ENCODE measurements around the gene MEP1B. TPM values are rescaled to one million over a fixed set of nuclear protein-coding genes. Genes with fewer than 3 reads are reported as not detected.

The MEP1B gene
- polyA plus RNA-seq, 1 experiment = not detected

DNA sequence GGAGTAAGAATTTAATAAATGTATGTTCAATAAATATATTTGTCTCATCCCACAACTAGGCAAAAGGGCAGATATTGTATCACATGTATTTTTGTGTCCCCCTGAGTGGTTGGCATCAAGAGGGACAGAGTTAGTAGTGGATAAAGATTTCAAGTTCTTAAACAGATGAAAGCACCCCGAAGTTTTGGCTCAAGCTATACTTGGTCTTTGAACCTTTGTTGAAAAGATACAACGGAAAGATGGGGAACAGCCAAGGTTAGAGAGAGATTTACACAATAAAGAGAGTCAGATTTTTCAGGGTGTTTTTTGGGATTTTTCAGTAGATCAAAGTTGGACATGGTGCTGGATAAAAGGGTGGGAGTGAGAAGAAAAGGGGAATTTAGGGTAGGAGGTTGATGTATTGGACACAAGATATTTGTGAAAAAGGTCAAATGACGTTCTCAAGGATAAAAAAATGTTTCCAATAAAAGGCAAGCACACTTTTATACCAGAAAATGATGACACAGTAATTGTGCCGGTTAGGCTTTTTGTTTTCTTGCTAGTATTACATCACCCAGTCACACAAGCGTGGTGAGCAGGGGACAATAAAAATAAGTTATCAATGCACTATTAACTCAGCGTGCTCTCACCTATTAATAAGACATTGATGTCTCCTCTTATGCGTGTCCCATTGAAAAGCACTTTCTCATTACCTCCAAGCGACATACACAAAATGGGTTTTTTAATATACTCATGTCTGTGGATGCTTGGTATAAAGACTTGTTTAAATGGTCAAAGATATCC lies 59.5 kb downstream of the MEP1B start:
- POLR2A ChIA-PET = no interaction called here
- H3K36me3 ChIP-seq (ENCODE audit: control insufficient read depth, insufficient read depth, low read length) = no peaks in the 10 kb centered on the region
- CTCF ChIA-PET = interaction anchor here (1.3 kb wide), 2 partner anchors 8 to 12 kb away, joined by 5 read pairs; no protein-coding TSS in a partner anchor
- DNase-seq (ENCODE audit: low read depth) = no peak
- H3K4me3 ChIP-seq (ENCODE audit: low read depth, low read length) = no peak overlapping the region
- no peaks in the 10 kb centered on the region for H3K27me3 ChIP-seq (ENCODE audit: control insufficient read depth, insufficient read depth, low read length)
- TF ChIP-seq, protein P1, sequence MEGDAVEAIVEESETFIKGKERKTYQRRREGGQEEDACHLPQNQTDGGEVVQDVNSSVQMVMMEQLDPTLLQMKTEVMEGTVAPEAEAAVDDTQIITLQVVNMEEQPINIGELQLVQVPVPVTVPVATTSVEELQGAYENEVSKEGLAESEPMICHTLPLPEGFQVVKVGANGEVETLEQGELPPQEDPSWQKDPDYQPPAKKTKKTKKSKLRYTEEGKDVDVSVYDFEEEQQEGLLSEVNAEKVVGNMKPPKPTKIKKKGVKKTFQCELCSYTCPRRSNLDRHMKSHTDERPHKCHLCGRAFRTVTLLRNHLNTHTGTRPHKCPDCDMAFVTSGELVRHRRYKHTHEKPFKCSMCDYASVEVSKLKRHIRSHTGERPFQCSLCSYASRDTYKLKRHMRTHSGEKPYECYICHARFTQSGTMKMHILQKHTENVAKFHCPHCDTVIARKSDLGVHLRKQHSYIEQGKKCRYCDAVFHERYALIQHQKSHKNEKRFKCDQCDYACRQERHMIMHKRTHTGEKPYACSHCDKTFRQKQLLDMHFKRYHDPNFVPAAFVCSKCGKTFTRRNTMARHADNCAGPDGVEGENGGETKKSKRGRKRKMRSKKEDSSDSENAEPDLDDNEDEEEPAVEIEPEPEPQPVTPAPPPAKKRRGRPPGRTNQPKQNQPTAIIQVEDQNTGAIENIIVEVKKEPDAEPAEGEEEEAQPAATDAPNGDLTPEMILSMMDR (IDR thresholded peaks at IDR 0.05; ENCODE audit: insufficient read depth, low read depth, low read length) = no peak

DNA sequence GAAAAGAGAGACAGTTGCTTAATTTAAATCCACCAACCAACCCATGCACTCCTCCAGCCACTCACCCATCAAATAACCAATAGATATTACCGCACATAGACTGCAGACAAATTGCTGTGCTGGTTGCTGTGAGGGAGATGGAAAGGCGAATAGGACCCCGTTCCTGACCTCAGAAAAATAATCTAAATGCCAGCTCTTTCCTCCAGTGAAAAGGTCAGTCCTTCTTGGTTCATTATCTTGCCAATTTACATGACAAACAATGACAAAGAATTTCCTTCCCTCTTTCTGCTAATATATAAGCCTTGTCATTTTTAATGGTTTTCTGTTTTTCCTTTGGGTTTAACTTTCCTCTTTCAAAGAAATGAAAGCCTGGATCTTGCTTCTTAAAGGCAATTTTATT lies 61.6 kb downstream of the MEP1B start:
- DNase-seq (ENCODE audit: low read depth) = no peak
- TF ChIP-seq, protein P1 (IDR thresholded peaks at IDR 0.05; ENCODE audit: insufficient read depth, low read depth, low read length) = no peak
- ChIA-PET POLR2A (no interaction called here), CTCF (interaction anchor here (0.8 kb wide), 1 partner anchor 18 kb away, joined by 3 read pairs; no protein-coding TSS in a partner anchor)
- no peaks in the 10 kb centered on the region for H3K27me3 ChIP-seq (ENCODE audit: control insufficient read depth, insufficient read depth, low read length)
- no peaks in the 10 kb centered on the region for H3K36me3 ChIP-seq (ENCODE audit: control insufficient read depth, insufficient read depth, low read length)
- H3K4me3 ChIP-seq (ENCODE audit: low read depth, low read length) = no peak overlapping the region

DNA sequence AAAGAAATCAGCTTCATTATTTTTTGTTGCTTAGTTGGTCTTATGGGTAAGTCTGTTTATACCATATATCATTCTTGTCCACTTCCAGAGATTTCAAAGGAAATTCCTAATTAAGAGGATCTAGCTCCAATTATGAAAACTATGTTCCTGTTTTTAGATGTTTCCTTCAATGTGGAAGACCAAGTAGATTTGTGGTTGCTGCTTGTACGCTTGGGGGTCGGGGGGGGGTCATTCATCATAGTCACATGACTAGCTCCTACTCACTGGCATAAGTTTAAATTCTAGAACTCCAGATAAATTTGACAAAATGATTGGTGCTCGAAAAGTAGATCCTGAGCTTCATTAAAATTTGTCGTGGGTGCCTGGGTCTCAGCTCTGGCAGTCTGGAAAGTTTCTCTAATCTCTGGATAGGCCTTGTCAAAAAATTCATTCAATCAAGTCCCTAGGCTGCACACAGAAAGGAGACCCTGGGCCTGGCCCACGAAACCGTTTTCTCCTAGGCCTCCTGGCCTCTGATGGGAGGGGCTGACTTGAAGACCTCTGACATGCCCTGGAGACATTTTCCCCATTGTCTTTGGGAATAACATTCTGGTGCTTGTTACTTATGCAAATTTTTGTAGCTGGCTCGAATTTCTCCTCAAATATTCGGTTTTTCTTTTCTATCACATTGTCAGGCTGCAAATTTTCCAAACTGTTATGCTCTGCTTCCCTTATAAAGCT lies 62.5 kb downstream of the MEP1B start:
- H3K36me3 ChIP-seq (ENCODE audit: control insufficient read depth, insufficient read depth, low read length) = no peaks in the 10 kb centered on the region
- ChIA-PET CTCF (interaction anchor here (0.8 to 1.2 kb wide), 3 partner anchors 17 to 94 kb away, joined by 3 read pairs; no protein-coding TSS in a partner anchor), POLR2A (no interaction called here)
- no peaks in the 10 kb centered on the region for H3K27me3 ChIP-seq (ENCODE audit: control insufficient read depth, insufficient read depth, low read length)
- no peak for DNase-seq (ENCODE audit: low read depth)
- TF ChIP-seq, protein P1 (IDR thresholded peaks at IDR 0.05; ENCODE audit: insufficient read depth, low read depth, low read length) = no peak
- no peak overlapping the region for H3K4me3 ChIP-seq (ENCODE audit: low read depth, low read length)

DNA sequence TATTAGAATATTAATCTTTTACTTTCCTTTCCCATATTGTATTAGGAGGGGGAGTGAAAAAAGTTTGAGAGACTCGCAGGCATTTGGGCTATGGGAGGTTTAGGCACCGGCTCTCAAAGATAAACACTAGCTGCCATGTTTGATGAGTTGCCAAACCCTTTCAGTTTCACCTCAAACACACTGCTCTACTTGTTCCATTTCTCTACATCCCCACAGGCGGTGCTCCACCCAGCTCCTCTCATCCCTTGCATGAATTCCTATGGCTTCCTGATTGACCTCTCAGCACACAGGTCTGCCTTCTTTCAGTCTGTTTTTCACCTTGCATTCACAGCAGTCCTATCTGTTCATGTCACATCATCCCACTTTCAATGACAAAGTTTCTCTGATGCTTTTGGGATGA lies 65.7 kb downstream of the MEP1B start:
- DNase-seq (ENCODE audit: low read depth) = no peak
- Histone ChIP-seq H3K27me3 (ENCODE audit: control insufficient read depth, insufficient read depth, low read length) (no peaks in the 10 kb centered on the region), H3K36me3 (ENCODE audit: control insufficient read depth, insufficient read depth, low read length) (no peaks in the 10 kb centered on the region), H3K4me3 (ENCODE audit: low read depth, low read length) (no peak overlapping the region)
- ChIA-PET POLR2A (no interaction called here), CTCF (interaction anchor here (0.6 kb wide), 1 partner anchor 18 kb away, joined by 3 read pairs; no protein-coding TSS in a partner anchor)
- TF ChIP-seq, protein P1 (IDR thresholded peaks at IDR 0.05; ENCODE audit: insufficient read depth, low read depth, low read length) = no peak

DNA sequence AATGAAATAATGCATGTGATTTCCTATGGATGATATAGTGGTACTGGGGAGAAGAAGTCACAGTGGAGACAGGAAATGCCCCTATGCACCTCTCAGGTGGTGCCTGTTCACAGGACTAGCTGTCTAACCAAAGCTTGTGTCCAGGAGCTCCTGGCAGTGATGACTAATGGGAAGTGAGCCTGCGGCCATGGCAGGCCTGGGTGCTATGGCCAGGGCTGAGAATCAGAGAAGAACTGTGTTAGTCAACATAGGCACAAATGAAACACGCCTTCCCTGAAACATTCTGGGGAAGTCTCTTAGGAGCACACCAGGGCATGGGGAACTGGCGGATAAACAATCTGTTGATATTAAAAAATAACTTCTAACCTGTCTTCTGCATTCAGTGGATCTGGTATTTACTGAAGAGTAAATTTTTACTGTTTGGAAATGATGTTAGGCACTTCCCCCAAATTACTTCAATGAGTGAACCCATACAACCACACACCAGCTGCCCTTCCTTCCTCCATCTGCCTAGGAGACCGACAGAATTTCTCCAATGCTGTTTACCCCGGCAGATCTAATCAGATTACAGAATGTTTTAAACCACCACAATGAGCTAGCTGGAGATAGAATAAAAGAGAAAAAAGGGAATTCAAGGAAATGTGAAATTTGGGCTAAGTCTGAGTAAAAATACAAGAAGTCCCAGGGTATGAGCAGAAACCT lies 67.4 kb downstream of the MEP1B start:
- no peak for DNase-seq (ENCODE audit: low read depth)
- Histone ChIP-seq H3K4me3 (ENCODE audit: low read depth, low read length) (no peak overlapping the region), H3K27me3 (ENCODE audit: control insufficient read depth, insufficient read depth, low read length) (no peaks in the 10 kb centered on the region), H3K36me3 (ENCODE audit: control insufficient read depth, insufficient read depth, low read length) (no peaks in the 10 kb centered on the region)
- TF ChIP-seq, protein P1 (IDR thresholded peaks at IDR 0.05; ENCODE audit: insufficient read depth, low read depth, low read length) = no peak
- ChIA-PET CTCF (no interaction called here), POLR2A (no interaction called here)
